Transverse colon (tissue), 4 donors: ENCODE data around the gene ABCA6.
"Not testable (repeated sequence)": the region's sequence is repeated elsewhere in the genome, so short reads cannot be mapped to it uniquely, and the experiment has no call there.

ENCODE experiments used
- EP300 ChIP-seq: sonication (generic); formaldehyde crosslinking; IDR thresholded peaks from one replicate; pipeline ENCODE4 v1.6.1; 2017; ENCODE audit warnings: antibody characterized with exemption, low read depth
- POLR2AphosphoS5 ChIP-seq, 3 donors: sonication (generic); formaldehyde crosslinking; IDR thresholded peaks; one replicate each; pipeline ENCODE4 v1.6.1; 2016; ENCODE audit warnings: antibody characterized with exemption in 3 of 3
- TF ChIP-seq, protein P1 (sequence below), 5 experiments: fragments of 200-600 bp in 3 of 5; fragments of 450-650 bp in 2 of 5; sonication (generic) in 3 of 5; IDR thresholded peaks; 1 replicate in 2 of 5; 2 replicates in 3 of 5; pipeline ENCODE4 v1.5.1; 2016 to 2017; ENCODE audit warnings: antibody characterized with exemption in 5 of 5, inconsistent platforms in 3 of 5, mild to moderate bottlenecking in 2 of 5, moderate library complexity in 1 of 5

DNA sequence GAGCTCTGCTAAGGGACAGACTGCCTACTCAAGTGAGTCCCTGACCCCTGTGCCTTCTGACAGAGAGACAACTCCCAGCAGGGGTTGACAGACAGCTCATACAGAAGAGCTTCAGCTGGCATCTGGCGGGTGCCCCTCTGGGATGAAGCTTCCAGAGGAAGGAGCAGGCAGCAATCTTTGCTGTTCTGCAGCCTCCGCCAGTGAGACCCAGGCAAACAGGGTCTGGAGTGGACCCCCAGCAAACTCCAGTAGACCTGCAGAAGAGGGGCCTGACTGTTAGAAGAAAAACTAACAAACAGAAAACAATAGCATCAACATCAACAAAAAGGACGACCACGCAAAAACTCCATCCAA, 70.5 kb downstream of the ABCA6 start:
- TF ChIP-seq EP300; POLR2AphosphoS5 (IDR thresholded peaks at IDR 0.05): not testable (repeated sequence)
- TF ChIP-seq, protein P1, sequence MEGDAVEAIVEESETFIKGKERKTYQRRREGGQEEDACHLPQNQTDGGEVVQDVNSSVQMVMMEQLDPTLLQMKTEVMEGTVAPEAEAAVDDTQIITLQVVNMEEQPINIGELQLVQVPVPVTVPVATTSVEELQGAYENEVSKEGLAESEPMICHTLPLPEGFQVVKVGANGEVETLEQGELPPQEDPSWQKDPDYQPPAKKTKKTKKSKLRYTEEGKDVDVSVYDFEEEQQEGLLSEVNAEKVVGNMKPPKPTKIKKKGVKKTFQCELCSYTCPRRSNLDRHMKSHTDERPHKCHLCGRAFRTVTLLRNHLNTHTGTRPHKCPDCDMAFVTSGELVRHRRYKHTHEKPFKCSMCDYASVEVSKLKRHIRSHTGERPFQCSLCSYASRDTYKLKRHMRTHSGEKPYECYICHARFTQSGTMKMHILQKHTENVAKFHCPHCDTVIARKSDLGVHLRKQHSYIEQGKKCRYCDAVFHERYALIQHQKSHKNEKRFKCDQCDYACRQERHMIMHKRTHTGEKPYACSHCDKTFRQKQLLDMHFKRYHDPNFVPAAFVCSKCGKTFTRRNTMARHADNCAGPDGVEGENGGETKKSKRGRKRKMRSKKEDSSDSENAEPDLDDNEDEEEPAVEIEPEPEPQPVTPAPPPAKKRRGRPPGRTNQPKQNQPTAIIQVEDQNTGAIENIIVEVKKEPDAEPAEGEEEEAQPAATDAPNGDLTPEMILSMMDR (IDR thresholded peaks at IDR 0.05): not testable (repeated sequence)
